Mammary epithelial cell (primary cell): ENCODE results near the gene XAF1.

ENCODE experiments used
- CTCF ChIP-seq, 2 donors: IDR thresholded peaks in 1 of 2; conservative IDR thresholded peaks in 1 of 2; 2 replicates each; pipeline ENCODE4 v1.5.1; 2011 to 2012; ENCODE audit warnings: inconsistent platforms in 2 of 2, low read length in 2 of 2, mild to moderate bottlenecking in 2 of 2, control low read depth in 1 of 2, low read depth in 1 of 2; ENCODE audit not compliant: insufficient read depth in 1 of 2; ENCODE audit errors: extremely low read depth in 1 of 2
- EZH2 ChIP-seq: IDR thresholded peaks from 2 replicates; pipeline ENCODE4 v1.6.1; 2012; ENCODE audit warnings: low read length, inconsistent platforms, borderline replicate concordance

GRCh38 chr17:6749519-6749918 lies 6.3 kb upstream of the XAF1 start:
- TF ChIP-seq EZH2 (no peak), CTCF (conservative IDR thresholded peaks at IDR 0.05 in 1 of 2, IDR thresholded peaks at IDR 0.05 in 1 of 2; ENCODE audit: extremely low read depth in 1 of 2, insufficient read depth in 1 of 2, low read depth in 1 of 2, low read length in 2 of 2) (peak in 1 of 2 donors; percentile 21)
